ENCODE measurements around the gene NTN3. TPM values are rescaled to one million over a fixed set of nuclear protein-coding genes. Genes with fewer than 3 reads are reported as not detected.
A peak's percentile ranks its signal among the peaks of the same experiment; 100 is the strongest.
"Not testable (repeated sequence)": the region's sequence is repeated elsewhere in the genome, so short reads cannot be mapped to it uniquely, and the experiment has no call there.

NTN3 gene
- total RNA-seq, 8 experiments from 2014 or later = 0.51 to 4.6 (median 1.4) TPM

DNA sequence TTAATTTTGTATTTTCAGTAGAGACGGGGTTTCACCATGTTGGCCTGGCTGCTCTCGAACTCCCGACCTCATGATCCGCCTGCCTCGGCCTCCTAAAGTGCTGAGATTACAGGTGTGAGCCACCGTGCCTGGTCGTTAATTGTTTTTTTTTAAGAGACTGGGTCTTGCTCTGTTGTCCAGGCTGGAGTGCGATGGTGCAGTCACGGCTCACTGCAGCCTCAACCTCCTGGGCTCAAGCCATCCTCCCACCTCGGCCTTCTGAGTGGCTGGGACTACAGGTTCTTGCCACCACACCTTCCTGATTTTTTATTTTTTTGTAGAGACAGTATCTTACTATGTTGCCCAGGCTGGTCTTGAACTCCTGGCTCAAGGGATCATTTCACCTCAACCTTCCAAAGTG, 8.9 kb downstream of the NTN3 start:
- in situ Hi-C loops (cut with MboI; ENCODE audit: low pct_unique_long_range_greater_than_20kb in 2 of 9, low sequenced_read_pairs in 9 of 9, unreplicated experiment in 9 of 9) = loop anchor here in 1 of 9 experiments (25.0 kb wide), 1 partner anchor 143 kb away; the partner anchor contains the start of gene ABCA3
- not testable (repeated sequence) for ATAC-seq (replicated peaks in 6 of 8); H3K27ac ChIP-seq; H3K4me3 ChIP-seq
- 93 to 100% (median 100%) methylated on average over 1 to 10 of the region's 10 CpGs; no CpG with 5 or more reads in 1 of the 10 experiments for WGBS, 10 experiments
- peaks cover 13 to 14% of the 10 kb centered on the region in 2 donors for H3K4me1 ChIP-seq (replicated peaks in 1 of 2)

DNA sequence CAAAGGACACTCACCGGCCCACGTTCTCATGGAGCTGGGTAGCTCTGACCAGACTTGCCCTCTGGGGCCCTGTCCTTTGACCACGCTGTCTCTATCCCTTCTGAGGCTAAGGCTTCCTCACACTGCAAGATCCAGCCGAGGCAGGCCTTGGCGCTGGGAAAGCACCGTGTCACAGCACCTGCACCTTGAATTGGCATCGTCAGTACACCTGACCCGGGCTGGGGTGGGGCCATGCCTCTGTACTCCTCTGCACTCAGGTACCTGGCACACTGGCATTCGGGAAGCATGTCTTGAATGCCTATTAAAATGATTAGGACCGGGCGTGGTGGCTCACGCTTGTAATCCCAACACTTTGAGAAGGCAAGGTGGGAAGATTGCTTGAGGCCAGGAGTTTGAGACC, 9.9 kb downstream of the NTN3 start:
- Histone ChIP-seq H3K4me1 (replicated peaks in 1 of 2) (peaks cover 11 to 16% of the 10 kb centered on the region in 2 donors), H3K27ac (no peak overlapping the region), H3K4me3 (no peak overlapping the region)
- no peak for ATAC-seq (replicated peaks in 6 of 8)
- in situ Hi-C loops (cut with MboI; ENCODE audit: low pct_unique_long_range_greater_than_20kb in 2 of 9, low sequenced_read_pairs in 9 of 9, unreplicated experiment in 9 of 9) = loop anchor here in 1 of 9 experiments (25.0 kb wide), 1 partner anchor 144 kb away; the partner anchor contains the start of gene ABCA3
- WGBS, 10 experiments = 80 to 91% (median 82%) methylated on average over 1 to 8 of the region's 12 CpGs; no CpG with 5 or more reads in 4 of the 10 experiments

DNA sequence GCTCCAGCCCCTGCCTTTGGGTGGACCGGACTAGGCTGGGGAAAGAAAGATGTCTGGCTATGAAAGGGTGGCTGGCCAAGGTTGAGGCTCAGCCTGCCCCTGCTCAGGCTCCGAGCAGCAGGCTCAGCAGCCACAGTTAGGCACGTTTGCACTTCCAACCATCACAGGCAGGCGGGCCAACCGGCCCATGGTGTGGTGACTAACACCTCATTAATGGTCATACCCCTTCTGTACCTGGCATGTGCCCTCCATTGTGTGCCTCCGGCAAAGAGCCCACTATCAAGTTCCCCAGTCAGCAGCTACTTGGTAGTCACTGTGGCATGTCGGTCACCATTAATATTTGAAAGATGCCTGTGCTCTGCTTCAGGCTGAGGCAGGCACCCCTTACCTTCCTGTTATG, 10.6 kb downstream of the NTN3 start:
- peaks cover 4 to 9% of the 10 kb centered on the region in 2 donors for H3K4me1 ChIP-seq (replicated peaks in 1 of 2)
- in situ Hi-C loops (cut with MboI; ENCODE audit: low pct_unique_long_range_greater_than_20kb in 2 of 9, low sequenced_read_pairs in 9 of 9, unreplicated experiment in 9 of 9) = loop anchor here in 1 of 9 experiments (25.0 kb wide), 1 partner anchor 144 kb away; the partner anchor contains the start of gene ABCA3
- ATAC-seq (replicated peaks in 6 of 8) = no peak
- no peak overlapping the region for H3K4me3 ChIP-seq
- H3K27ac ChIP-seq = no peak overlapping the region
- WGBS, 10 experiments = 63 to 100% (median 82%) methylated on average over 2 to 5 of the region's 7 CpGs; no CpG with 5 or more reads in 4 of the 10 experiments

DNA sequence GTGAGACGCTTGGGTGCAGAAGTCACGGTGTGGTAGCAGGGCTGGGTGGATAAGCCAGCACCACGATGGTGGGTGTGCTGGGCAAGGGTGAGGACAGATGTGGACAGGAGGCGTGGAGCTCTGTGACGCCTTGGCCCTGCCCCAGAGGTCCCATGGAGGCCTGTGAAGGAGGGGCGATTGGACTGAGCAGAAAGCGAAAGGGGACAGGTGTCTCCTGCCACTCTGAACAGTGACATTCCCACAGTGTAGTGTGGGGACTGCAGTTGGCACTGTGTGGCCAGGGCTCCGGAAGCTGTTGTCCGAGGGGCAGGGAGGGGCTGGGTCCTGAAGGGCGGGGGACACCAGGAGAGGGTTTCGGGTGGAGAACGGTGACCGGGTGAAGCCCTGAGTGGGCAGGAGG, 11.2 kb downstream of the NTN3 start:
- H3K27ac ChIP-seq = no peak overlapping the region
- H3K4me3 ChIP-seq = no peak overlapping the region
- peaks cover 3 to 13% of the 10 kb centered on the region in 2 donors for H3K4me1 ChIP-seq (replicated peaks in 1 of 2)
- peak in 1 of 8 experiments; percentile 5 for ATAC-seq (replicated peaks in 6 of 8)
- in situ Hi-C loops (cut with MboI; ENCODE audit: low pct_unique_long_range_greater_than_20kb in 2 of 9, low sequenced_read_pairs in 9 of 9, unreplicated experiment in 9 of 9) = loop anchor here in 1 of 9 experiments (25.0 kb wide), 1 partner anchor 145 kb away; the partner anchor contains the start of gene ABCA3
- WGBS, 10 experiments = 18 to 93% (median 80%) methylated on average over 1 to 6 of the region's 13 CpGs; no CpG with 5 or more reads in 7 of the 10 experiments

DNA sequence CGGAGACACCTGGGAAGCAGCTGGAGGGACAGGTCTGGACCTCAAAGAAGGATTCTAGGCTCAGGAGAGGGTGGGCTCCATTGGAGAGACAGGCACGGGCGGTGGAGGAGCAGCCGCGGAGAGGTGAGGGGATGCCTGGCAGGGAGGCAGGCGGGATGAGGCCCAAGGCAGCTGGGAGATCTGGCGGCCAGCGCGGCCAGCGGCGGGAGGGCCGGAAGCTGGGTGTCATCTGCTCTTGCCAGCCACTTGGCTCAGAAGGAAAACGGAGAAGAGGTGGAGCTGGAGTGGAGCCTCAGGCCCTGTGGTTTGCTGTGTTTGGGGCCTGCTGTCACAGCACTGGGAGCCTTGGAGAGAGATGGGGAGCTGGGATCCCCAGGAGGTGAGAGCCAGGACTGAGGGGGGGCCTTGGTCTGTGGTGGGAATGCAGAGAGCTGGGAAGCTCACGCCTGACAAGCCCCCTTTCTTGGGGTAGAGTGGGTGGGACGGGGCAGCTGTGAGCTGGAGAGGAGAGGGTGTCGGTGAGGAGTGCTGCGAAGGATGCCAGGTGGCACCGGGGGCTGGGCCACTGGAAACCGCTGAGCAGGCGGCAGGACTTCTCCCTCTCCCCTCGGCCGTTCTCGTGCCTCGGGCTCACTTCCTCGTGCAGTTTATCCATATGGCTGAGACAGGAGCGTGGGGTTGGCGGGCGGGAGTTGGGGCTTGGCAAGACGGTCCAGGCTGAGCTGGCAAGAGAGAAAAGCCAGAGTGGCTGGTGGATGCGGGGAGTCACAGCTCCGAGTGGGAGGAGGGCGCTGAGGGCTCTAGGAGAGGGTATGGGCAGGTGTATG, 11.8 kb downstream of the NTN3 start:
- in situ Hi-C loops (cut with MboI; ENCODE audit: low pct_unique_long_range_greater_than_20kb in 2 of 9, low sequenced_read_pairs in 9 of 9, unreplicated experiment in 9 of 9) = loop anchor here in 1 of 9 experiments (25.0 kb wide), 1 partner anchor 146 kb away; the partner anchor contains the start of gene ABCA3
- no peak overlapping the region for H3K4me3 ChIP-seq
- 0 to 100% (median 45%) methylated on average over 1 to 5 of the region's 32 CpGs; no CpG with 5 or more reads in 6 of the 10 experiments for WGBS, 10 experiments
- peaks cover 3 to 15% of the 10 kb centered on the region in 2 donors for H3K4me1 ChIP-seq (replicated peaks in 1 of 2)
- ATAC-seq (replicated peaks in 6 of 8) = peak in 7 of 8 experiments; percentile 7 to 94 (median 24)
- H3K27ac ChIP-seq = no peak overlapping the region

DNA sequence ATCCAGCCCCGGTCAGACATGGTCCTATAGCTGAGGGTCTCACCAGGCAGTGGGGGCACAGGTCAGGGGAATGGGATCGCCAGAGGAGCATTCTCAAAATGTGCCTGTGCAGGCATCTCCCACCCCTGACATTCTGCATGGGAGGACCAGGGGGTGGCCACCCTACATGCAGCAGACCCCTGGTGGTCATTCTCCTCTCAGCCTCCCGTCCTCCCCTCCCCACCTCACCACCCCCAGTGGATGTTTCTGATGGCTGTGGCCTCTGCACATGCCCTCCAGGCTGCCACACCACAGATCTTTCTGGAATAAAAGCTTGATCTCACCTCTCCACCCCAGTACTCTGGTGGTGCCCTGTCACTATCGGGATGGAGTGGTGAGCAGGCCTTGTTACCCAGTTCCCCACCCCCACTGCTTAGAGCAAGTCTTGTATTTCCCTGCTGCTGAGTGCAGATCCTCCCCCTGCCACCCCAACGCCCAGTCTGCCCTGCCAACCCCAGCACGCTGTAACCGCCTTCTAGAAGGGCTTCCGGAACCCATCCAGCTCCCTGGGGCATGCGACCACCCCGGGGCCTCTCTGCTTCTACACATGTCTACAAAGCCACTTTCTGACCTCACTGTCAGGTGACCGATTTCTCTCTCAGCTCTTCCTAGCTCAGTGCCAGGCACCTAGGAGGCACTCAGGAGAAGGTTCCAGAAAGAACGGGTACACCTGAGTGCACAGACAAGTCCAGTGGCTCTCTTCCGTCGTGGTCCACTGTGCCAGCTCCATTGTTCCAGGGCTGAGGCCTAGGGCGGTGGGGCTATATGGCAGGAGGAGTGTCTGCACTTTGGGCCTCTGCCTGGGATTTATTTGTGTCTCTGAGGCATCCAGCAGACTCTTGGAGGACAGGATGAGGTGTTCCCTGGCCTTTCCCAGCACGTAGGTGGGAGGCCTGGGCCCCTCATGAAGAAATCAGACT, 13.1 kb downstream of the NTN3 start:
- H3K4me1 ChIP-seq (replicated peaks in 1 of 2) = peaks cover 3 to 15% of the 10 kb centered on the region in 2 donors
- in situ Hi-C loops (cut with MboI; ENCODE audit: low pct_unique_long_range_greater_than_20kb in 2 of 9, low sequenced_read_pairs in 9 of 9, unreplicated experiment in 9 of 9) = loop anchor here in 1 of 9 experiments (25.0 kb wide), 1 partner anchor 147 kb away; the partner anchor contains the start of gene ABCA3
- WGBS, 10 experiments = 80 to 100% (median 89%) methylated on average over 1 to 8 of the region's 16 CpGs; no CpG with 5 or more reads in 4 of the 10 experiments
- no peak overlapping the region for H3K4me3 ChIP-seq
- H3K27ac ChIP-seq = no peak overlapping the region
- no peak for ATAC-seq (replicated peaks in 6 of 8)

DNA sequence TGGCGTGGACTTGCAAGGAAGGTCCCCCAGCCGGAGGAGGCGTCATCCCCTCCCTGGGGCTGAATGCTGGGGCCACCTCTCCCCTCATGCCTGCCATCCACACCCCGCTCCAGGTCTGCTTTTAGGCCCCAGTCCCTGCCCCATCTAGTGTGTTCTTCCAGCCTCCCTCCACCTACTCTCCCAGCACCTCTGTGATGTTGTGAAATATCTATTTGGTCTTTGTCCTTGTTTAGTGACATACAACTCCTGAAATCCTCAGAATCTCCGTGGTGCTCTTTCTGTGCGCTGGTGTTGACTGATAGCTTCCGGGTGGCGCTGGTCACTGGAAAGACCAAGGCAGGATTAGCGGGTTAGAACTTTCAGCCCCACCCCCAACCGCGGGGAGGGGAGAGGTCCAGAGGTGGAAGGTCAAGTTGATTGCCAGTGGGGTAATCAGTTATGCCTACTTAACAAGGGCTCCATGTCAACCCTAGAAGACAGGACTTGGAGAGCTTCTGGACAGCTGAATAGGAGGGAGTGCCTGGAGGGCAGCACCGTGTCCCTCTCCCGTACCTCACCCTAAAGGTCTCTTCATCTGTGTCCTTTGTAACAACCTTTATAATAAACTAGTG, 13.9 kb downstream of the NTN3 start:
- Histone ChIP-seq H3K4me3 (no peak overlapping the region), H3K4me1 (replicated peaks in 1 of 2) (peaks cover 3 to 15% of the 10 kb centered on the region in 2 donors), H3K27ac (no peak overlapping the region)
- in situ Hi-C loops (cut with MboI; ENCODE audit: low pct_unique_long_range_greater_than_20kb in 2 of 9, low sequenced_read_pairs in 9 of 9, unreplicated experiment in 9 of 9) = loop anchor here in 1 of 9 experiments (25.0 kb wide), 1 partner anchor 148 kb away; the partner anchor contains the start of gene ABCA3
- no peak for ATAC-seq (replicated peaks in 6 of 8)
- WGBS, 10 experiments = 67 to 100% (median 82%) methylated on average over 4 to 8 of the region's 13 CpGs; no CpG with 5 or more reads in 5 of the 10 experiments

DNA sequence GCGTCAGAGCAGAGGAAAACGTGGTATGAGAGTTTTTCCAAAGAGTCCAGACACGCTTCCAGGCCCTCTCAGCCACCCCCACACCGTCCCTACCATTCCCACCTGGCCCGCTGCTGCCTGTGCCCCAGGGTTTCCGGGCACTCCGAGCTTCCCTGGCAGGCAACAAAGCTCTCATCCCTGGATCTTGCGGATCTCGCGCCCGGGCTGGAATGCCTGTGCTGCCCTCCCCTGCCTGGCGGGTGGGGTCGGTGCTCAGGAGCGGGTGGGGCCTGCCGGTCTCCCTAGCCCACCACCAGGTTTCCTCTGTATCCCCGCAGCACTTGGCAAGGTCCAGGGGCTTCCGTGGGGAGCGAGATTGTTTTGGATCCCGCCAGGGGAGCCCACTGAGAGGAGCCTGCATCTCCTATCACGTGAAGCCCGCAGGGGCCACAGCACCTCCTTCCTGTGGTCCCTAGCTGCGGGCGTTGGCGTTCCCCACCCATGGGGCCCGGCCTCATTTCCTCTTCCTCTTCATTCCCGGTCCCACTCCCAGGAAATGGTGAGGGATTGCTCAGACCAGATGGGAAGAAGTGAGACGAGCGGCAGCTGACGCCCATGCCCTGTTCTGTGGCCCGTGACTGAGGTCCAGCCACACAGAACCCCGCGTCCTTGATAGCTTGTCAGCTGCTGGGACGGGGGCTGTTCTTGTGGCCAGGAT, 14.9 kb downstream of the NTN3 start:
- H3K27ac ChIP-seq = no peak overlapping the region
- peaks cover 3 to 15% of the 10 kb centered on the region in 2 donors for H3K4me1 ChIP-seq (replicated peaks in 1 of 2)
- in situ Hi-C loops (cut with MboI; ENCODE audit: low pct_unique_long_range_greater_than_20kb in 2 of 9, low sequenced_read_pairs in 9 of 9, unreplicated experiment in 9 of 9) = loop anchor here in 1 of 9 experiments (25.0 kb wide), 1 partner anchor 149 kb away; the partner anchor contains the start of gene ABCA3
- WGBS, 10 experiments = 30 to 93% (median 82%) methylated on average over 2 to 13 of the region's 33 CpGs; no CpG with 5 or more reads in 6 of the 10 experiments
- peak in 1 of 8 experiments; percentile 13 for ATAC-seq (replicated peaks in 6 of 8)
- H3K4me3 ChIP-seq = no peak overlapping the region

DNA sequence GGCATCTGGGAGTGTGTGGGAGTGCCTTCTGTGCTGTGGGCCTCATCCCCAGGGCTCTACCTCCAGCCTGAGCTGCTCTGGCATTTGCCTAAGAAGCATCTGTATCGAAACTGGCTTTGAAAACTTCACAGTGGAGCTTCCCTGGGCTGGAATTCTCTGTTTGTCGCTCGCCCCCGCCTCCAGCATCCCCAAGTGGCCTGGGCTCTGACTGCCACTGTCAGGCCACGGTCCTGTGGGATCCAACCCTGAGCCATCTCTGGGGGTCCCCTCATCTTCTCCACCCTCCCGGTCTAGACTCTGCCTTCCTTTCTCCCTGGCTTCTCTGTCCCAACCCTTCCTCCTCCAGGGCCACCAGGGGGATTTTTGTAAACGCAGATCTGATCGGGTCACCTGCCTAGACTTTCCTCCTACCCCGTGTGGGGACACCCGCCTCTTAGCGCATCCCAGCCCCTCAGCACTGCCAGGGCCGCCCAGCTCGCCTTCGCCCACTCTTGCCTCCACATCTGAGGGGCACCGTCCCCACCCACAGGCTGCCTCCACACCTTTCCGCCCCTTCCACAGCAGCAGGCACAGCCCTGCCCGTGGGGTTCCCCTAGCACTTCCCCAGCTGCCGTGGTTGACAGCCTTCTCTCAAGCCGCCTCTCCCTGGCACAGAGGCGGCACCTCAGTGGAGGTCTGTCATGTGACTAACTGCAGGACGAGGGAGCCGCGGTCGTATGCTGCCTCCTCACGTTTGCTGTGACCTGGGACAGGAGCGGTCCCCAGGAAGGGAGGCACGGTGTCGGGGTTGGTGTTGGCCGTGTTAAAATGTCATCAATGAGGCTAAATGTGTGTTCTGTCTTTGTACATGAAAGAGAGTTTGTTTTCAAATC, 15.8 kb downstream of the NTN3 start:
- Histone ChIP-seq H3K4me3 (no peak overlapping the region), H3K4me1 (replicated peaks in 1 of 2) (peaks cover 3 to 15% of the 10 kb centered on the region in 2 donors), H3K27ac (no peak overlapping the region)
- ATAC-seq (replicated peaks in 6 of 8) = peak in 7 of 8 experiments; percentile 5 to 81 (median 76)
- WGBS, 10 experiments = 23 to 100% (median 55%) methylated on average over 4 to 13 of the region's 29 CpGs; no CpG with 5 or more reads in 6 of the 10 experiments
- in situ Hi-C loops (cut with MboI; ENCODE audit: low pct_unique_long_range_greater_than_20kb in 2 of 9, low sequenced_read_pairs in 9 of 9, unreplicated experiment in 9 of 9) = loop anchor here in 1 of 9 experiments (25.0 kb wide), 1 partner anchor 150 kb away; the partner anchor contains the start of gene ABCA3

DNA sequence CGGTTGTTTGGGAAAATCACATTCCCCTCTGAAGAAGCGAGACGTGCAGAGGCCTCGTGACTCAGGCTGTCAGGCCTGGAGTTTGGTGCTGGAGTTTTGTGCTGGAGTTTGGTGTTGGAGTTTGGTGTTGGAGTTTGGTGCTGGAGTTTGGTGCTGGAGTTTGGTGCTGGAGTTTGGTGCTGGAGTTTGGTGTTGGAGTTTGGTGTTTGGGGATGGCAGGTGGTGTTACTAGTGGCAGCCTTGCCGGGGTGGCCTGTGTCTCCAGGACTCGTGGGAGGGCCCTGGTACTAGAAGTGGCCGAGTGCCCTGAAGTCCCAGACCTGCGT, 16.4 kb downstream of the NTN3 start:
- peaks cover 3 to 15% of the 10 kb centered on the region in 2 donors for H3K4me1 ChIP-seq (replicated peaks in 1 of 2)
- in situ Hi-C loops (cut with MboI; ENCODE audit: low pct_unique_long_range_greater_than_20kb in 2 of 9, low sequenced_read_pairs in 9 of 9, unreplicated experiment in 9 of 9) = loop anchor here in 1 of 9 experiments (25.0 kb wide), 1 partner anchor 150 kb away; the partner anchor contains the start of gene ABCA3
- no peak overlapping the region for H3K27ac ChIP-seq
- ATAC-seq (replicated peaks in 6 of 8) = peak in 1 of 8 experiments; percentile 6
- H3K4me3 ChIP-seq = no peak overlapping the region
- 20 to 100% (median 81%) methylated on average over 1 to 5 of the region's 8 CpGs; no CpG with 5 or more reads in 6 of the 10 experiments for WGBS, 10 experiments

Data from motor neuron (in vitro differentiated cells).